NCI-H748 treated with DMSO at 0.1 percent for 48 hours (cell line): ENCODE results near the gene JAKMIP1.

Experiments
- DNase-seq: peaks from one replicate; lab custom pipeline; 2025; lab: John Stamatoyannopoulos, UW

Gene JAKMIP1

DNA sequence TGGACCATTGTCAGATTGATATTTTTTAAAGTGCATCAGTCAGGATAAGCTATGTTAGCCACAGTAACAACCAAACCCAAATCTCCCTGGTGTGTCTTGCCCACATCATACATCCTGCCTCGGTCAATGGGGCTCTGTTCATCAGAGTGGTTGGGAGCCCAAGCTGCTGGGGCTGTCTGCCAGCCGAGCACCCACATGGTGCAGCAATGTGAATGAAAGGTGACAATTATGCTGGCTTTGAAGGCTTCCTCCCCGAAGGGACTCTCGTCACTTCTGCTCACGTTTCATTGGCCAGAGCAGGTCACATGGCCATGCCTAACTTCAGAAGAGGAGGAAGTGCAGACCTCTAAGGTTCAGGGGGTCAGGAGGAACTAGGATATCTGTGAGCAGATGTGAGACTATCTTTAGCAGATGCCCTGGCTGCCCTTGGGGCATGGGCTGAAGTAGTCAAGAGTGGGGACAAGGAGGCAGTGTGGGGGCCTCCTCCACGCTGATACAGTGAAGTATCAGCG lies 1.3 kb upstream of the JAKMIP1 start:
- DNase-seq: no peak

DNA sequence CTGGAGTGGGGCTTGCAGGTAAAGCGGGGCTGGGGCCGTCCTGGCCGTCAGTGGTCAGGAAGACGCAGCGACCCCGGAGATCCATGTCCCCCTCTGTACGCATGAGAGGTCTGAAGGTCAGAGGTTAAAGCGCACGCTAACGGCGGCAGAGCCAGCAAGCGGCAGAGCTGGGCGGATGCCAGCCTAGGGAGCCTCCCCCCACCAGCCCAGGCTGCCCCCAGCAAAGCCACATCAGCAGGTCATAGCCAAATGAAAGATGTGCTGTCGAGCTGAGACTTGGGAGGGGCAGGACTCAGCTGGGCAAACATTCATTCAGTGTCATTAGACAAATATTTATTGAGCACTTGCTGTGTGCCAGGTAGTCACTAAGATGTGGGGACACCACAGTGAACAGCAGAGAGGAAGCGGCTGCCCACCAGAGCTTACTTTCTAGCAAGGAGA lies 593 bp upstream of the JAKMIP1 start:
- peak; percentile 49 for DNase-seq

DNA sequence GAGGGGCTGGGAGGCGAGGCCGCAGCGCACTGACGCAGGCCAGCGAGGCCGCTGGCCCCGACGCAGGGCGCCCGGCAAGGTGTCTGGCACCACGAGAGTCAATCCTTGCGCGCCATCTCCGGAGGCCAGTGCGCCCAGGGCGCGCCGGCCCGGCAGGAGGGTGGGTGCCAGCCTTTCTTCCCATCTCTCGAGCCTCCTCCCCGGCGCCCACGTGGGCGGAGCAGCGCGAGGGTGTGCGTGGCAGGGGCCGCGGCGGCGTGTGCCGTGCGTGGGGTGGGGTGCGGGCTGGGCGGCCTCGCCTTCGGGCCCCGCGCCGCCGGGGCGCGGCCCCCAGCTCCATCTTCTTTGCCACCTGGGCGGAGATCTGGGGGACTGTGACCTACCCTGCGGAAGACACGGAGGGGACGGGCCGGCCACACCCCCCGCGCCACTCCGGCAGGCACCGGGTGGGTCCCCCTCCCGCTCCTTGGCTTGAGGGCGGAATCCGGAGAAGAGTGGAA lies 877 bp downstream of the JAKMIP1 start:
- no peak for DNase-seq

DNA sequence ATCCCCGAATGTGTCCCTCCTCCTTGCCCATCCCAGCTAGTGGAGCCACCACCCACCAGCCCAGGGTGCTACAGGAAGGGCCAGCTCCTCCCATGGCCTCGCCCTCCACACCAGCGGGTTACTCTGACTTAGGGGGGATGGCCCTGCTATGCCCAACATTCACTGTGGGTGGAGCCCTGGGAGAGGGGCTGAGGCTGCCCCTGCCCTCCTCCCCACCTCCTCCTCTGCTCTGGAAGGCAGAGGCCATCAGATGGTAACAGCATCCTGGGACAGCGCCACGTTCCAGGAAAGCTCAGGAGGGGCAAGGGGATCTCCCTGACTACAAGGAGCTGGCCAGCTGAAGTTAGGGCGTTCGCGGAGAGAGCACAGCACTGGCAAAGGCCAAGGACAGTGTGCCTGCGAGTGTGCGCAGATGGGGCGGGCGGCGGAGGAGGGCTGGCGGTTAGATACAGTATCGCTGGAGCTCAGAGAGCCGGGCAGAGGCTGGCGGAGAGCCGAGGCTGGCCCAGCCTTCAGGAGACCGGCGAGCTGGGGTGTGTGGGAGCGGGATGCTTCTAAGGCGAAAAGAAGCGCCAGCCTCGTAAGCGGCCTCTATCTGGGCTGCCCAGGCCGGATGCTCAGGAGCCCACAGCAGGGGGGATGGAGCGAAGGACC lies 1.5 kb downstream of the JAKMIP1 start:
- peak; percentile 41 for DNase-seq

DNA sequence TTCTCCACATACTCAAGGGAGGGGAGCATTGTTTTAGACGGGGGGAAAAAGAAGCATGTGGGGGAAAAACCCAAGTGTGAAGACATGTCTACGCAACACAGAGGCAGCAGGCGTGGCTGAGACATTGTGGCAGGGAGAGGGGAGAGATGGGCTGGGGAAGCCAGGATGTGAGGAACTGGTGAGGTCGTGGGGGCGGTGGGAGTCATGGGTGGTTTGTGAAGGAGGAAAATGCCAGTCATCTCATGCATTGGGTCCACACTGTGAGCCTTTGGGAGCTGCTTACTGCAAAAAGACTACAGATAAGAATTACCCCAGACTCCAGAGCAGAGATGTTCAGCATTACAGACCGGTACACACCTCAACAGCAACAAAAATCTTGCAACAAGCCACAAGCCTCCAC lies 2.1 kb downstream of the JAKMIP1 start:
- DNase-seq: no peak

DNA sequence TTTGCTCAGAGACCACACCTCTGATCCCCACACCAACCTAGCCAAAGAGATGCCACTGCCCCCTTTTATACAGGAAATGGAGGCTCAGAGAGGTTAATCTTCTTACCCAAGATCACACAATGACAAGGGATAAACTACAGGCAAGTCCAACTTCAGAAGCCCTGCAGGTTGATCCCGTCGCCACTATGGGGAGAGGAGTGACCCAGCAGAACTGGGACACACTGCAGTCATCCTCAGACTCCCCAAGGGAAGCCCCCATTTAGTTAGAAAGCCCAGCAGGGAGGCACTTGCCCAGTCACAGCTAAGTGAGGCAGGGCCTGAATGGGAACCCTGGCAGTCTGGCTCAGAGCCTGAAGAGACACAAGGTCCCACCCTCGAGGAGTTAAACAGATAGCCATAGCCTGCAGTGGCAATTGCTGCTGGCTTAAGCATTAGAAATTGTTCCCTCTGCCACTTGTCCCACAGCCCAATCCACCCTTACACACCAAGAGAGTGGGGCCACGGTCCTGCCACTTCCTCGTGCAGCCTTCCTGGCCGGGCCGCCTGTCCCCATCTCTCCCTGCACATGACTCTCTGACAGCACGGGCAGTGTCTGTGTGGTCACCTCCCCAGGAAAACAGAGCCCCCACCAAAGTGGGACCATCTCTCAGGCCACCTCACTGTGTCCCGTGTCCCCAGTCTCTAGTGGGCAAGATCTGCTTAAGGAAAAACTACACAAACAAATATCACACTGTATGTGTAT lies 2.7 kb downstream of the JAKMIP1 start:
- no peak for DNase-seq

DNA sequence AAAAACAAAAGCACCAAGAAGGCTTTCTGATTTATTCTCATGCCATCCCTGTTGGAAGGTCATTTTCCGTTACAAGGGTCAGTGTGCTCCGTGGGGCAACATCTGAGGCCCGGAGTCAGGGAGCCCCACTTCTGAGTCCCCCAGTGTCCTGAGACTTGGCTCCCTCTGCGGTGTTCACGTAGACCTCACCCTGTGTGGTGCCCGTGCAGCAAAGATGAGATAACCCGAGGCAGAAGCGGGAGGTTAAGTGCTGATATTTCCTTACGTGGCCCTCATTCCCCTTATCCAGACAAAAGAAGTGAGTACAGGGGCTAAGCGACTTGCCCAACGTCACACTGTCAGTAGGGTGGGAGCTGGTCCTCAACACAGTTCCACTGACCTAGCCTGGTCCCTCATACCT lies 3.5 kb downstream of the JAKMIP1 start:
- DNase-seq: no peak

DNA sequence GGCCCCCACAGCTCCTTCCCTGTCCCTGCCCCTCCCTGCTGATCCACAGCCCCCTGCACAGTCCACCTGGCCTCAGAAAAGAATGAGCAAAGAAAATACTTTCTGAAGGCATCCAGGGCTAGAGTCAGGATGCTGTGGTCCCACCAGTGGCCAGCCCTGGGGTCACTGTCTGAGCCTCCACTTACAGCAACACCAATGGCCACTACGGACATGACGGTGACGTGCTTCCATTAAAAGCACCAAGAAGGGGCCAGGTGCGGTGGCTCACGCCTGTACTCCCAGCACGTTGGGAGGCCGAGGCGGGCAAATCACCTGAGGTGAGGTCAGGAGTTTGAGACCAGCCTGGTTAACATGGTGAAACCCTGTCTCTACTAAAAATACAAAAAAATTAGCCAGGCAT lies 4.0 kb downstream of the JAKMIP1 start:
- no peak for DNase-seq

DNA sequence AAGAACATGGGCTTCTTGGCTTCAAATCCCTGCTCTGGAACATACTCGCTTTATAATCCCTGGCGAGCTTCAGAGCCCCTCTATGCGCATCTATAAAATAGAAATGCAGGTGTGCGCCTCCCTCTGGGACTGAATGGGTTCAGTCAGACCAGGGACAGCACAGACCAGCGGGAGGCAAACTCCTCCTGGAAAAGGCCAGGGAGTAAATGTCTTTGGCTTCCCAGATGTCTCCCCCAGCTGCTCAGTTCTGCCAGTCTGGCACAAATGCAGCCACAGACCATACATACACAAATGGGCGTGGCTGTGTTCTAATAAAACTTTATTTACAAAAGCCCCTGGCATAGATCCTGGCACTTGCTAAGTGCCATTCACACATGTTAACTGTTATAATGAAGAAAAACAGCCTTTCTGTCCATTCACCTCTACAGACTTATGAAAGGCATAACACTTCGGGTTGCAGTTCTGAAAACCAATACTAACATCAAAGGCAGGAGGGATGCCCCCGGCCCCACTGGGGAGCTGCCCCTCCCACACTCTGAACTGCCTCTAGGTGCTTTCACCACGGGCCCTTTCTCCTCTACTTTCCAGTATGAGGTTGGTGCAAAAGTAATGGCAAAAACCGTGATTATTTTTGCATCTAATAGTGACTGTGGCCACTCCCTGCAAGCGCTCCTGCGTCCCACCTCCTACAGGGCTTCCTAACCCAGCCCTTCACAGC lies 4.6 kb downstream of the JAKMIP1 start:
- no peak for DNase-seq

DNA sequence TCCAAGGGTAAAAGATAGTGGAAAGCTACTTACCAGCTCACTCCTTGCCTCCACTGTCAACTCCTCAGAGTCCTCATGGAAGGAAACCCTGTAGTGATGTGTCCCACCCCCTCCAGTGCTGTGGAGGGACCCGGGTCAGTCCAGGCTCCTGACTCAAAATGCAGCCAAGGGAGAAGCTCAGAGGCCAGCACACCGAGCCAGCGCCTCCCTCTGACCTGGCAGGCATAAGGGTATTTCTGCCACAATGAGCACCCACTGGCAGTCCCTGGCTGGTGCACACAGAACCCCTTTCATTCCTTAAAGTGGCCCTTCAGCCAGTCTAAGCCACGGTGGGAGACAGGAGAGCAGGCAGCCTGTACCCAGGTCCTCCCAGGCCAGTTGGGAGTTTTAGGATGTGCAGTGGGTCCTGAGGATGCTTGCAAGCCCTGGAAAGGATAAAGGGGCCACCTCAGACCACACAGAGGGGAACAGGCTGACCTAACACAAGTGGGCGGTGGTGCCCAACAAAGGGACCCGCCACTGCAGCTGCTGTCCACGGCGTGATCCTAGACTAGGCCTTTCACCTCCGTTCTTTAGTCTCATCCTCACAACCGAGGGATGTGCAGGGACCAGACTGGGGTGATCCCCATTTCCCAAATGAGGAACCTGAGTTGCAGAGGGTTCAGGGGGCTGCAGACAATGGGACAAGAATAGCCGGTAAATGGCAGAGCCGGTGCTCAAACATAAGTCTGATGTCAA lies 5.7 kb downstream of the JAKMIP1 start:
- no peak for DNase-seq

DNA sequence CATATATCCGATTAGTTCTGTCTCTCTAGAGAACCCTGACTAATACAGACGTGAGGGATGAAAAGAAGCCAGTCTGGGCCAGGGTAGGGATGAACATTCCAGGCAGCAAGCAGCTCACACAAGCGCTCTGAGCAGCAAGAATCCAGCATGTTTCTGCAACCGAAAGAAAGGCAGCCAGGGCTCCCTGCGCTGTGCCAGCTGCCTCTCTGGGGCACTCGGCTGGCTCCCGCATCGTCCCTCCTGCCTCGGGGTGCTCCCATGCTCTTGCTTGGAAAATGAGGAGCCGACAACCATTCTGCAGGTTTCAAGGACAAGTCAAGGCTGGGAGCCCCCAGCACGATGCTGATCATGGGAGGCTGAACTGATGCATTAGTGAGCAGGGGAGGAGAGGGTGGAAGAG lies 7.0 kb downstream of the JAKMIP1 start:
- no peak for DNase-seq

DNA sequence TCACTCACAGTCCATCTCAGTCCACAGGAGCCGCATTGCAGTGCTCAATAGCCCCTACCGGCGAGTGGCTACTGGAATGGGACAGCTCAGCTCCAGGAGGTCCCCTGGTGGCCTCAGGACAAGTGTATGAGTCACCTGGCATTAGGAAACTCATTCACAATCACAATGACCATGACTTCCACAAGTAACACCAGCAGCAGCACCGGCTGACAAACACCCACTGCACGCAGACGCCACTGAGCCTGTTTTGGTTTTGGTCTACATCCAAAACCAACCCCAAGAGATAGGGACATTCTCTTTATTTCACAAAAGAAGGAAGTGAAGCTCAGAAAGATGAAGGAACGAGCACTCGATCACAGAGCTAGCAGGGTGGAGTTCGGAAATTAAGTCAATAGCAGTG lies 8.1 kb downstream of the JAKMIP1 start:
- DNase-seq: no peak

DNA sequence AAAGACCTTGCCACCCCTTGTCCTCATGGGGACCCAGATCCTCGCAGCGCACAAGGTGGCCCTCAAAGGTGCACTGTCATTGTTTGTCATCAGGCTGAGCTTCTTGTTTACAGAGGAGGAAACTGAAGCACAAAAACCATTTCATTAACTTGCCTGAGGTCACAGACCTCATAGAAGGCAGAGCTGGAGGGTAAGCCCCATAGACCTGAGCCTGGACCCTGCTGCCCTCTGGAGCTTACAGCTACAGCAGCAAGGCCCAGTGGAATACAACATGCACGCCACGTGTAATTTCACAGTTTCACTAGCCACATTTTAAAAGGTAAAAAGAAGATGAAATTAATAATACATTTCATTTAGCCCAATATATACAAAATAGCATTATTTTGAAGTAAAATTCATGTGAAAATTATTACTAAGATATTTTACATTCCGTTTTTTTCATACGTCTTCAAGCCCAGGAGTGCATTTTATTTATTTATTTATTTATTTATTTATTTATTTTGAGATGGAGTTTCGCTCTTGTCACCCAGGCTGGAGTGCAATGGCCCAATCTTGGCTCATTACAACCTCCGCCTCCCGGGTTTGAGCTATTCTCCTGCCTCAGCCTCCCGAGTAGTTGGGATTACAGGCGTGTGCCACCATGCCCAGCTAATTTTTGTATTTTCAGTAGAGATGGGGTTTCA lies 8.8 kb downstream of the JAKMIP1 start:
- no peak for DNase-seq

DNA sequence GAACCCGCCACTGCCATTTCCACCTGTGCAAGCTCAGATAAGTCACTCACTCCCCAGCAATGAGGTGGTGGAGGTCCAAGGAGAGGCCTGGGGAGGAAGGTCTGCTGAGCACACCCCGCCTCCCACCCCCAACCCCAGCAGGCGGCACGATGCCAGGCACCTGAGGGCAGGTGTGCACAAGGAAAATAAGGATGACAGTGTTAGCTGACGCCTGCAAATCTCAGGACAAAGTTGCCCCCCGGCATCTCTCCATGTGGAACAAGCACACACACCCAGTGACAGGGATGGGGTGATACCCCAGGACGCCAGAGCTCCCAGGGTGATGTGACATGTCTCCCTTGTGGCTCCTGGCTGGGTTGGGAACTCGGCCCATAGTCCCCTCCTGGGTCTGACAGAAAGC lies 9.9 kb downstream of the JAKMIP1 start:
- DNase-seq: no peak

DNA sequence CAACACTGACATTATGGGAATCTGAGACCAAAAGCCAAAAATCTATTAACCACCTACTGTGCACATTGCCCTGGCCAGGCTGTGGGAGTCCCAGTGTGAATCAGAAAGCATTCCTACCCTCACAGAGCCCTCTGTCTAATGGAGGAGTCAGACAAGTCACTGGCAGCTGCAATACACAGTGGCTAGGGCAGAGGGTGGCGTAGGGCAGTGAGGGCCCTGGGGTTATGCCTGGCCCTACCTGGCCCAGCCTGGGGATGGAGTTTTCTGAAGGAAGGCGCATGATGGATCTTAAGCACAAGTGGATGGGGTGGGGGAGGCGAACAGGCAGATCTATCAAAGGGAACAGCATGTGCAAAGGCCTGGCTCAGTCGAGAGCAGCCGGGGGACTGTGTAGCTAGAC lies 10.8 kb downstream of the JAKMIP1 start:
- DNase-seq: no peak

DNA sequence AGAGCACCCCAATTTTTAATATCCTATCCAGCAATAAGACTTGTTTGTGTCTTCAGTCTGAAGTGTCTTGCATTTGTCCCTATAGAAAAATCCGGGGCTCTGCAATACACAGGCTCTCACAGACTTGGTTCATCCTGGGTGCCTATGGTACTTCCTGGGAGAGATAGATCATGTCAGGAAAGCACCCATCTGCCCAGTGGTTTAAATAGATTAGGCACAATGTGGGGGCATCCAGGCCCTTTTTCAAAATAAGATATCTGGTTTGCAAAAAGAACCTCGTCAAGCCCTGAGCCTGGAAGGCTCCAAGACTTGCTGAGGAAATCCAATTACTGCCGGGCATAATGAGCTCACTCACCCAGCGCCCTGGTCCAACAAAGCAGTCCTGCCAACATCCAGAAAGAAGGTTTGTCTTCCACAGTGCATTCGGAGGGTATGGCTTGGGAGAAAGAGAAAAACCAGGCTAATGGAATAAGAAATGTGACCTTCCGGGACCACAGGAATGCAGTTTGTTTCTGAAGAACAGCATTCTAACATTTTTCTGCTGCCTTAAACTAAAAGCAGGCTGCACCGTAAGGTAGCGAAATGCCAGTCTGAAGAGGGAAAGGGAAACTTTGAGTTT lies 11.6 kb downstream of the JAKMIP1 start:
- no peak for DNase-seq

DNA sequence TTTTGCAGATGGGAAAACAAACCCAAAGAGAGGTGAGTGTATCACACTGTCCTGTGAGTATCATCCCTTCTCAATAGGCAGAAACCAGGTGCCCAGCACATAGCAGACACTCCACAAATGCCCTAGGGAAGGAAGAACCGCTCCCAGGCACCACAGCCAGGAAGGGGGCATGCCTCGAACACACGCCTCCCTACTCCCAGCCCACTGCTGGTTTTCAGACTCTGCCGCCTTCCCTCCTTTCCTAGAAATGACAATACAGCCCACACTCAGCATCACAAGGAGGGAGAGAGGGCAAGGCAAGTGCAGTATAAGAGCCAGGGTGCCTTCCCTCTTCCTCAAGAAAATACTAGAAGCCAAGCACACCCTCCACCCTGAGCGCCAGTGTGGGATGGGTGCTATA lies 16.2 kb downstream of the JAKMIP1 start:
- DNase-seq: no peak

DNA sequence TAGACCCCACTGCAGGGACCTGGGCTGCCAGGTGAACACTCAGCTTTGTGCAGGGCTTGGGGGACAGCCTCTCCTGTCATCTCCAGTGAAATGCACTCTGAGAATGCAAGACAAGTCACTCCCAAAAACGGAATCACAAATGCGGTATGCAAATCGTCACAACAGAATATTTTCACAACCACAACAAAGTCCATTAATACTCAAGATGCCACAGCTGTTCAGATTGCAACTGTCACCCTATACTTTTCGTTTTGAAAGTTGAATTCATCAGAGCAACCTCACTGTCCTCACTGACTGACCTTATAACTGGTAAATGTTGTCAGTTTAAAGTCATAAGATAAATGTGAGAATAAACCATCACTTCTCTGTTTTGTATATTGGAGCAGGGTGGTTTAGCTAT lies 16.6 kb downstream of the JAKMIP1 start:
- no peak for DNase-seq

DNA sequence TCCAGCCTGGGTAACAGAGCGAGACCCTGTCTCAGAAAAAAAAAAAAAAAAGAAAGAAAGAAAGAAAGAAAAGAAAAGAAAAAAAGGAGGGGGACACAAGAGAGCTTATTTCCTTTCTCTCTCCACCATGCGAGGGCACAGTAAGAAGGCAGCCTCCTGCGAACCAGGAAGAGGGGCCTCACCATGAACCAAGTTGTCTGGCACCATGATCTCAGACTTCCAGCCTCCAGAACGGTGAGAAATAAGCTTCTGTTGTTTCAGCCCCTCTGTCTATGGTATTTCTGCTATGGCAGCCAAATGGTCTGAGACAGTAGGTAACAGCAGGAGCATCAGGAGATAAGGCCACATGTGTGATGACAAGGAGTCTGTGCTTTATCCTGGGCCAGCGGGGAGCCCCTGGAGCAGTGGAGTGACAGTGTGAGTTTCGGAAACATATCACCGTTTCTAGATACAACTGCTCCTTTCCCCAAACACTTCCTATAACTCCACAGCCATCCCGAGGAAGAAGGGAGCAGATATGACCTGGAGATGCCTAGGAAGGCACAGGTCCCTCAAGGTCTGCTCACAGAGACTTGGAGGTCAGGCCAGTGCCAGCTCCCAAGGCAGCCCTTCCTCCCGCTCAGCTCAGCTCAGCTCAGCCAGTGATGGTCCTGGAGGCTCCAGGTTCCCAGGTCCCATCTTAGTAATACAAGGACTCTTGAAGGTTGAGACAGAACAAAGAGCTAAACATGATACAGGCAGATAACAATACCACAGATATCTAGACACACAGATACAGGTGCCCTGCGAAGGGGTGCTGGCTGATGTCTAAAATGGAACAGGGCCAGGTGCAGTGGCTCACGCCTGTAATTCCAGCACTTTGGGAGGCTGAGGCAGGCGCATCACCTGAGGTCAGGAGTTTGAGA lies 17.7 kb downstream of the JAKMIP1 start:
- DNase-seq: no peak
